Esophagus squamous epithelium (tissue), 5 donors: ENCODE measurements around the gene ATP6V0A4. TPM values are rescaled to one million over a fixed set of nuclear protein-coding genes. Genes with fewer than 3 reads are reported as not detected.

Experiments used
- DNase-seq: peaks from one replicate; lab custom pipeline; 2025; lab: John Stamatoyannopoulos, UW
- H3K27ac ChIP-seq, 4 donors: fragments of 200-600 bp; sonication (generic); one replicate each; pipeline ENCODE4 v1.5.1; 2016 to 2019; ENCODE audit warnings: mild to moderate bottlenecking in 1 of 4
- H3K27me3 ChIP-seq, 4 donors: fragments of 200-600 bp; sonication (generic); 1 replicate in 3 of 4; 2 replicates in 1 of 4; pipeline versions ENCODE4 v1.5.1 to v1.6.0; 2017 to 2021; ENCODE audit warnings: antibody characterized with exemption in 1 of 4
- H3K36me3 ChIP-seq, 3 donors: fragments of 200-600 bp; sonication (generic); one replicate each; pipeline ENCODE4 v1.5.1; 2016 to 2019
- H3K4me1 ChIP-seq, 3 donors: fragments of 200-600 bp; sonication (generic); one replicate each; pipeline ENCODE4 v1.5.1; 2017 to 2019
- H3K4me3 ChIP-seq, 4 donors: fragments of 200-600 bp; sonication (generic); 1 replicate in 3 of 4; 2 replicates in 1 of 4; pipeline ENCODE4 v1.5.1; 2016 to 2019; ENCODE audit warnings: mild to moderate bottlenecking in 2 of 4, moderate library complexity in 1 of 4
- H3K9me3 ChIP-seq, 3 donors: fragments of 200-600 bp; sonication (generic); one replicate each; pipeline ENCODE4 v1.5.1; 2016 to 2019
- CTCF ChIP-seq, 6 experiments: fragments of 450-650 bp in 4 of 6; fragments of 200-600 bp in 2 of 6; sonication (generic) in 2 of 6; IDR thresholded peaks; one replicate each; pipeline ENCODE4 v1.5.1; 2016 to 2019; ENCODE audit warnings: antibody characterized with exemption in 6 of 6, mild to moderate bottlenecking in 4 of 6, moderate library complexity in 4 of 6
- POLR2A ChIP-seq, 4 donors: fragments of 450-650 bp; IDR thresholded peaks; one replicate each; pipeline ENCODE4 v1.6.1; 2017; ENCODE audit warnings: antibody characterized with exemption in 4 of 4, mild to moderate bottlenecking in 4 of 4, moderate library complexity in 3 of 4
- WGBS, 2 donors: methylation state at CpG; one replicate each; pipeline ENCODE4 v1.1.5; 2018; 5-methylcytosine and 5-hydroxymethylcytosine counted together
- intact Hi-C: fragments of 100-400 bp; cut with DNase I; formaldehyde crosslinking; loops from one replicate; pipeline ENCODE4 v1.15.0; 2022
- total RNA-seq, 4 donors: library from RNA; depleted of rRNA; stranded (reverse); fragments of >200 nt; gene quantifications; one replicate each; pipeline ENCODE4 v1.1.0, GENCODE V29; 2016
- donor health status: DM: yes; HTN: yes; CAD: no.

The ATP6V0A4 gene
- total RNA-seq, 4 donors from 2014 or later, result 0.95 to 11.7 (median 5.6) TPM

GRCh38 chr7:138684340-138684739 is 113.7 kb downstream of the ATP6V0A4 start:
- 75% methylated on average over 3 of the region's 3 CpGs for WGBS, 2 donors

GRCh38 chr7:138679793-138680192 is 118.2 kb downstream of the ATP6V0A4 start:
- TF ChIP-seq POLR2A (IDR thresholded peaks at IDR 0.05), result no peak
- TF ChIP-seq CTCF (IDR thresholded peaks at IDR 0.05), result no peak
- Histone ChIP-seq H3K27me3 (no peaks in the 10 kb centered on the region), H3K27ac (no peak overlapping the region), H3K9me3 (no peaks in the 10 kb centered on the region), H3K36me3 (no peaks in the 10 kb centered on the region), H3K4me3 (no peak overlapping the region), H3K4me1 (no peaks in the 10 kb centered on the region)
- WGBS, 2 donors, result 79 to 84% methylated on average over 5 of the region's 5 CpGs
- DNase-seq, result no peak
- intact Hi-C loops, result no loop called here

More at GRCh38 chr7:138684340-138684739, 113.7 kb downstream of the ATP6V0A4 start:
- no peaks in the 10 kb centered on the region for H3K4me1 ChIP-seq
- no peaks in the 10 kb centered on the region for H3K27me3 ChIP-seq
- TF ChIP-seq CTCF (IDR thresholded peaks at IDR 0.05) (no peak), POLR2A (IDR thresholded peaks at IDR 0.05) (no peak)
- intact Hi-C loops, result no loop called here
- no peaks in the 10 kb centered on the region for H3K9me3 ChIP-seq
- H3K4me3 ChIP-seq, result no peak overlapping the region
- no peak for DNase-seq
- H3K36me3 ChIP-seq, result no peaks in the 10 kb centered on the region
- H3K27ac ChIP-seq, result no peak overlapping the region

DNA sequence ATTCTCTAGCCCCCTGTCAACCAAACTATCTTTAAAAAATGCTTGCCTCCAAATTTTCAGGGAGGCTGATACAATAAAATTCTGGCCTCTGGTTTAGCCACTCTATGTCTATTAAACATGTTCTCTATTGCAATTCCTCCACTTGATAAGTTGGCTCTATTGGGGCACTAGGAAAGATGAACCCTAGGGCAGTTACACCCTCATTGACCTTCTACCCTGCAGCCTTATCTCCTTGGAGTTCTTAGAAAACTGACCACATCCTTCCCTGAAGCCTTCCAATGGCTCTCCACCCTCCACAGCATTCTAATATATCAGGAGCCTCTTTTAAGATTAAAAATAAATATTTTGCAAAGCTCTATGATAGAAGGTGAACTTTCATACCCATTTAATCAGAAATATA is 127.4 kb downstream of the ATP6V0A4 start:
- H3K36me3 ChIP-seq, result no peaks in the 10 kb centered on the region
- no peaks in the 10 kb centered on the region for H3K4me1 ChIP-seq
- intact Hi-C loops, result no loop called here

DNA sequence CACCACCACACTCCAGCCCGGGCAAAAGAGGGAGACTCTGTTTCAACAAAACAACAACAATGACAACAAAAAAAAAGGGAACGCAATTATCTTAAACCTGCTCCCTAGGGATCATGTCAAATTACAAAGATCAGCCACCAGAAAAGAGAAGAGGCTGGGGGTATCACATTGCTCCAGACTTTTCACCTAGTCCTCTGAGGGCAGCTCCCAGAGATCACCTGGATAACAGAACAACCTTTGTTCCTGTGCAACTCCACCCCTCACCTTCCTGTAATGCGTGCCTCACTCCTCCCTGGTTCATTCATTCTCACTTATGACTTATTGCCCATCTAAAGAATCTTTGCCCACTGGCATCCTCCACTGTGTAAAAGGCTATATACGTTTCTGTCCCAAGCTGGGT is 128.6 kb downstream of the ATP6V0A4 start:
- Histone ChIP-seq H3K27ac (no peak overlapping the region), H3K4me1 (peaks cover 0 to 3% (median 0%) of the 10 kb centered on the region in 3 donors), H3K9me3 (no peaks in the 10 kb centered on the region), H3K27me3 (peaks cover 0 to 19% (median 0%) of the 10 kb centered on the region in 4 donors), H3K4me3 (no peak overlapping the region), H3K36me3 (no peaks in the 10 kb centered on the region)
- intact Hi-C loops, result no loop called here
- 69 to 75% methylated on average over 2 to 4 of the region's 4 CpGs for WGBS, 2 donors
- TF ChIP-seq POLR2A (IDR thresholded peaks at IDR 0.05) (no peak), CTCF (IDR thresholded peaks at IDR 0.05) (no peak)
- no peak for DNase-seq

More for the DNA sequence above, 127.4 kb downstream of the ATP6V0A4 start:
- H3K4me3 ChIP-seq, result no peak overlapping the region
- H3K9me3 ChIP-seq, result no peaks in the 10 kb centered on the region
- TF ChIP-seq POLR2A (IDR thresholded peaks at IDR 0.05), result no peak
- no peak for TF ChIP-seq CTCF (IDR thresholded peaks at IDR 0.05)
- H3K27me3 ChIP-seq, result peaks cover 0 to 8% (median 0%) of the 10 kb centered on the region in 4 donors
- no peak overlapping the region for H3K27ac ChIP-seq
- no peak for DNase-seq

DNA sequence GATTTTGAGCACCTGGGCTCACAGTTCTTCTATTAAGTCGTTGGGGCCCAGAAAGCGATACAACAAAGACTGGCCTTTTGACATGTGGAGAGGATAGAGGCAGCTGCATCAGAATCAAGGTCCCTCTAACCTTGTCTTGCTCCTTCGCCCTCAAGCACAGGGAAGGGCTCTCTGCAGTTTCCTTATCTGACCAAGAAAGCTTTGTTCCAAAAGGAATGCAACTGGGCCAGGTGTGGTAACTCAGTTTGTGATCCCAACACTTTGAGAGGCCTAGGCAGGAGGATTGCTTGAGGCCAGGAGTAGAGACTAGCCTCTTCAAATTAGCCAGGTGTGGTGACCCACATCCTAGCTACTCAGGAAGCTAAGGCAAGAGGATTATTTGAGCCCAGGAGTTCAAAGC is 129.1 kb downstream of the ATP6V0A4 start:
- Histone ChIP-seq H3K9me3 (no peaks in the 10 kb centered on the region), H3K4me3 (no peak overlapping the region), H3K4me1 (peaks cover 0 to 7% (median 3%) of the 10 kb centered on the region in 3 donors), H3K27ac (no peak overlapping the region), H3K36me3 (no peaks in the 10 kb centered on the region), H3K27me3 (peaks cover 0 to 23% (median 0%) of the 10 kb centered on the region in 4 donors)
- no peak for DNase-seq
- intact Hi-C loops, result no loop called here
- WGBS, 2 donors, result 67 to 76% methylated on average over 3 of the region's 3 CpGs
- TF ChIP-seq POLR2A (IDR thresholded peaks at IDR 0.05), result no peak
- no peak for TF ChIP-seq CTCF (IDR thresholded peaks at IDR 0.05)
